ENCODE measurements around the gene PCNT.

The PCNT gene

DNA sequence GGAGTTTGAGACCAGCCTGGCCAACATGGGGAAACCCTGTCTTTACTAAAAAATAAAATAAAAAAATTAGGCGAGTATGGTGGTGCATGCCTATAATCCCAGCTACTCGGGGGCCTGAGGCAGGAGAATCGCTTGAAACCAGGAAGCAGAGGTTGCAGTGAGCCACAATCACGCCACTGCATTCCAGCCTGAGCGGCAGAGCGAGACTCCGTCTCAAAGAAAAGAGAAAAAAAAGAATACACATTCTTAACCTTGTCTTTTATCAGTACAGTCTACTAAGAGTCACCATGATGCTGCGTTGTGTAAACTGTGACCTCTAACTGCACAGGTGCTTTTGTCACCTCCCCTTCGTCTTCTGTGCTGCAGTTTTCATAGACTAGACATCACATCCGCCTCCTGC lies 37.2 kb downstream of the PCNT start:
- Histone ChIP-seq H3K27me3 (ENCODE audit: control insufficient read depth, insufficient read depth, low read length) (no peaks in the 10 kb centered on the region), H3K4me1 (ENCODE audit: control insufficient read depth, insufficient read depth, low read length) (no peaks in the 10 kb centered on the region), H3K4me3 (ENCODE audit: low read depth, low read length) (no peak overlapping the region), H3K9ac (ENCODE audit: low read depth, low read length) (no peak overlapping the region), H3K36me3 (ENCODE audit: control insufficient read depth, insufficient read depth, low read length) (peaks cover 76% of the 10 kb centered on the region), H3K9me3 (ENCODE audit: control insufficient read depth, insufficient read depth, low read length) (no peaks in the 10 kb centered on the region), H3K27ac (ENCODE audit: low read depth, low read length) (no peak overlapping the region)

DNA sequence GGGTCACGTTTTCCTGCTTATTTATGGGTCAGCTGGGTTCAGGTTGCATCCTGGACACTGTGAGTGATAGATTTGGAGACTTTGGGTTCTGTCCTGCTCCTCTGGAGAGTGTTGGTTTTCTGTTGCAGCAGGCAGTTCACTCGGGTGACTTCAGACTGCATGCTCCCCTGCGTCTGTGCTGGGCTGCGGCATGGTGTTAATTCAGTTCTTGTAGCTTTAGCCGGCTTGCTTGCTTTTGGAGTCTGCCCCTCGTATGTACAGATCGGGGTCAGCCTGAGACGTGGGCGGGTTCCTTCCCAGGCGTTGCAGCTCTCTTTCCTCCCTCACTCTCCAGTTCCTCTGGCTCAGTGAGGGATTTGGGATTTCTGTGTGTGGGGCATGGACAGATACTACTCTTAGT lies 38.0 kb downstream of the PCNT start:
- no peak overlapping the region for H3K9ac ChIP-seq (ENCODE audit: low read depth, low read length)
- no peaks in the 10 kb centered on the region for H3K27me3 ChIP-seq (ENCODE audit: control insufficient read depth, insufficient read depth, low read length)
- H3K4me3 ChIP-seq (ENCODE audit: low read depth, low read length) = no peak overlapping the region
- no peak overlapping the region for H3K27ac ChIP-seq (ENCODE audit: low read depth, low read length)
- H3K9me3 ChIP-seq (ENCODE audit: control insufficient read depth, insufficient read depth, low read length) = no peaks in the 10 kb centered on the region
- peaks cover 76% of the 10 kb centered on the region for H3K36me3 ChIP-seq (ENCODE audit: control insufficient read depth, insufficient read depth, low read length)
- H3K4me1 ChIP-seq (ENCODE audit: control insufficient read depth, insufficient read depth, low read length) = no peaks in the 10 kb centered on the region

DNA sequence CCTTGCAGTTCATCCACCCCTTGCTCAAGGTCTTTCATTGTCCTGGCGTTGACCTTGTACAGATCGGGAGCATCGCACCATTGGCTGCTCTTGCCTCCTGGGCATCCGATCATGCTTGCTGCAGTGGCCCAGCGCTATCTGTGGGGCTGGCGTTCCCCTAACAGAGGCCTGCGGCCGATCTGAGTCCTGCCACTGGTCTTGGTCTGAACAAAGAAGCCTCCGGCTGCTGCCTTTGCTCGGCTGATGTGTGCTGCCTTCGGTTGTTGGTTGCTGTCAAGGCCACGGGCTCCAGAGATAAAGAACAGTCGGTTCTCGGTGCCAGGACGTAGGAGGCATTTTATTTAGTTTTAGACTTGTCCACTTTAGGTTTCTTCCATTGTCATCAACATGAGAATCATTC lies 39.0 kb downstream of the PCNT start:
- H3K27me3 ChIP-seq (ENCODE audit: control insufficient read depth, insufficient read depth, low read length) = no peaks in the 10 kb centered on the region
- H3K9ac ChIP-seq (ENCODE audit: low read depth, low read length) = no peak overlapping the region
- H3K9me3 ChIP-seq (ENCODE audit: control insufficient read depth, insufficient read depth, low read length) = no peaks in the 10 kb centered on the region
- peaks cover 74% of the 10 kb centered on the region for H3K36me3 ChIP-seq (ENCODE audit: control insufficient read depth, insufficient read depth, low read length)
- H3K4me1 ChIP-seq (ENCODE audit: control insufficient read depth, insufficient read depth, low read length) = no peaks in the 10 kb centered on the region
- no peak overlapping the region for H3K4me3 ChIP-seq (ENCODE audit: low read depth, low read length)
- no peak overlapping the region for H3K27ac ChIP-seq (ENCODE audit: low read depth, low read length)

DNA sequence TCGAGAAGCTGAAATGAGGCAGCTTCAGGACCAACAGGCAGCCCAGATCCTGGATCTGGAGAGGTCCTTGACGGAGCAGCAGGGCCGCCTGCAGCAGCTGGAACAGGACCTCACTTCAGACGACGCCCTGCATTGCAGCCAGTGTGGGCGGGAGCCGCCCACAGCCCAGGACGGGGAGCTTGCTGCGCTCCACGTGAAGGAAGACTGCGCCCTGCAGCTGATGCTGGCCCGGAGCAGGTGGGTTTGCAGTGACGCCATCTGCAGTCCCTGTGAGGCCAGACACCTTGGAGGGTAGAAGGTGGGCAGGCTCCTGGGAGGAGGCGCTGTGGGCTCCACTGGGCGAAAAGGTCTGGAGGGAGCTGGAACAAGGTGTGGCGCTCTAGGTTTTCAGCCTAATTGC lies 39.7 kb downstream of the PCNT start:
- H3K9me3 ChIP-seq (ENCODE audit: control insufficient read depth, insufficient read depth, low read length) = no peaks in the 10 kb centered on the region
- H3K27me3 ChIP-seq (ENCODE audit: control insufficient read depth, insufficient read depth, low read length) = no peaks in the 10 kb centered on the region
- H3K27ac ChIP-seq (ENCODE audit: low read depth, low read length) = no peak overlapping the region
- H3K4me3 ChIP-seq (ENCODE audit: low read depth, low read length) = no peak overlapping the region
- H3K4me1 ChIP-seq (ENCODE audit: control insufficient read depth, insufficient read depth, low read length) = no peaks in the 10 kb centered on the region
- H3K9ac ChIP-seq (ENCODE audit: low read depth, low read length) = no peak overlapping the region
- H3K36me3 ChIP-seq (ENCODE audit: control insufficient read depth, insufficient read depth, low read length) = peaks cover 75% of the 10 kb centered on the region

DNA sequence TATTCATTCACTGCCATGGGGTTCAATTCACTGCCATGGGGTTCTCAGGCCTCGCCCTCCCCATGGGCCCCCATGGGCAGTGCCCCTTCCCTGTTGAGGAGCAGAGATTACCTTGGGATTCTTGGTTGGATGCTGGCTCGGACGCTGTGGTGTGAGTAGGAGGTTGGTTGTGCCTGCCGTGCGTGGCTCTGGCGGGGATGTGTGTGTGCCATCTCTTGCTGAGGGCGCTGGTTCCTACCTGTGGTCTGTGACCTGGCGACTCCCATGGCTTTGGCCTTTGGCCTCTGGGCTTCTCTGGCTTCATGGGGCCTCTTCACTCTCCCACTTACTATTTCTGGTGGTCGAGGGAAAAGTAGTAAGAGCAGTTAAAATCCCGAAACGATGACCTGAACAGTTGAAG lies 42.1 kb downstream of the PCNT start:
- Histone ChIP-seq H3K27me3 (ENCODE audit: control insufficient read depth, insufficient read depth, low read length) (no peaks in the 10 kb centered on the region), H3K4me1 (ENCODE audit: control insufficient read depth, insufficient read depth, low read length) (no peaks in the 10 kb centered on the region), H3K9me3 (ENCODE audit: control insufficient read depth, insufficient read depth, low read length) (no peaks in the 10 kb centered on the region), H3K4me3 (ENCODE audit: low read depth, low read length) (no peak overlapping the region), H3K36me3 (ENCODE audit: control insufficient read depth, insufficient read depth, low read length) (peaks cover 72% of the 10 kb centered on the region), H3K9ac (ENCODE audit: low read depth, low read length) (no peak overlapping the region), H3K27ac (ENCODE audit: low read depth, low read length) (no peak overlapping the region)

DNA sequence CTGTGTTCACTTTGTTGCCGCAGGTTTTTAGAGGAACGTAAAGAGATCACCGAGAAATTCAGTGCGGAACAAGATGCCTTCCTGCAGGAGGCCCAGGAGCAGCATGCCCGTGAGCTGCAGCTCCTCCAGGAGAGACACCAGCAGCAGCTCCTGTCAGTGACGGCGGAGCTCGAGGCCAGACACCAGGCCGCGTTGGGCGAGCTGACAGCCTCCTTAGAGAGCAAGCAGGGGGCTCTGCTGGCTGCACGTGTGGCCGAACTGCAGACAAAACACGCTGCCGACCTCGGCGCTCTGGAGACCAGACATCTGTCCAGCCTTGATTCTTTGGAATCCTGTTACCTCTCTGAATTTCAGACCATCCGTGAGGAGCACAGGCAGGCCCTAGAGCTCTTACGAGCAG lies 42.6 kb downstream of the PCNT start:
- Histone ChIP-seq H3K4me1 (ENCODE audit: control insufficient read depth, insufficient read depth, low read length) (no peaks in the 10 kb centered on the region), H3K4me3 (ENCODE audit: low read depth, low read length) (no peak overlapping the region), H3K27me3 (ENCODE audit: control insufficient read depth, insufficient read depth, low read length) (no peaks in the 10 kb centered on the region), H3K9ac (ENCODE audit: low read depth, low read length) (no peak overlapping the region), H3K9me3 (ENCODE audit: control insufficient read depth, insufficient read depth, low read length) (no peaks in the 10 kb centered on the region), H3K27ac (ENCODE audit: low read depth, low read length) (no peak overlapping the region), H3K36me3 (ENCODE audit: control insufficient read depth, insufficient read depth, low read length) (peaks cover 71% of the 10 kb centered on the region)

DNA sequence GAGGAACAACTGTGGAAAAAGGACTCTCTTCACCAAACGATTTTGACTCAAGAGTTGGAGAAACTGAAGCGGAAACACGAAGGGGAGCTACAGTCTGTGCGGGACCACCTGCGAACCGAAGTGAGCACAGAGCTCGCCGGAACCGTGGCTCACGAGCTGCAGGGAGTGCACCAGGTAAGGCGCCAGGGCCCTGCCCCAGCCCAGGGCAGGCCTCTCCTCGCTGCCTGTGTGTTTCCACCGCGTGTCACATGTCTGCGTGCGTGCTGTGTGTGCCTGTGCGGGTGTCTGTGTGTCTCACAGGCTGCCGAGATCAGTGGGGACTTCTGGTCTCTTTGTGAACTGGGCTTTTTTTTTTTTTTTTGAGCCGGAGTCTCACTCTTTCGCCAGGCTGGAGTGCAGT lies 43.0 kb downstream of the PCNT start:
- H3K4me1 ChIP-seq (ENCODE audit: control insufficient read depth, insufficient read depth, low read length) = no peaks in the 10 kb centered on the region
- H3K9ac ChIP-seq (ENCODE audit: low read depth, low read length) = no peak overlapping the region
- H3K9me3 ChIP-seq (ENCODE audit: control insufficient read depth, insufficient read depth, low read length) = no peaks in the 10 kb centered on the region
- H3K27ac ChIP-seq (ENCODE audit: low read depth, low read length) = no peak overlapping the region
- peaks cover 71% of the 10 kb centered on the region for H3K36me3 ChIP-seq (ENCODE audit: control insufficient read depth, insufficient read depth, low read length)
- H3K27me3 ChIP-seq (ENCODE audit: control insufficient read depth, insufficient read depth, low read length) = no peaks in the 10 kb centered on the region
- no peak overlapping the region for H3K4me3 ChIP-seq (ENCODE audit: low read depth, low read length)

DNA sequence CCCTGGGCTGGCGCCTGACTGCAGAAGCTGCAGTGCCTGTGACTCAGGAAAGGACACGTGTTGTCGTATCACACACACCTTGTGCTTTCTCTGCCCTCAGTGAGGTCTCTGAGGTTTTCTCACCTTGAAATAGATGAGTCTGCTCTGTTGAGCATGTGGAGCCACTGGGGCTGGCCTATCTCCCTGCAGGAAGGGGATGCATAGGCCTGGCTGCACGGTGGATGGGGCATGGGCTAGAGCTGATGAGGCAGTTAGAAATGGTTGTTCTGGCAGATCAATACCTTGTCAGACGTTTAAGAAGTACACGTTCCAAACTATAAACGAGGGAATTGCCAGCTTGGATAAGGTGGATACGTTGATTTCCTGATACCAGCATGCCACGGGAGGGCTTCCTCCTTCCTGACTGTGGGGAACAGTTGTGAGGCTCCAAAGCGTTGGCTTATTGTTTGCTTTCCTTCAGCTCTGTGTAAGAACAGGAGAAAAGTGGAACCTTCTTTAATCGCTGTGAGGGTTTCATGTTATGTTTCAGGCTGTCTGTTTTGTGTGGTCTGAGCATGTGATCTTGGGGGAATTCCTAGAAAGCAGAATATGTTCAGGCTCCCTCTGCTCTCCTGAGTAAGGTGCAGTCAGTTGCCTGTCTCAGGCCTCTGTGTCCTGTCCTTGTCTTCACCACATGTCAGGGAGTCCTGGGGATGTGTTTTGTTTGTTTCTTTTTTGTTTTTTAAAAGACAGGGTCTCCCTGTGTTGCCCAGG lies 44.8 kb downstream of the PCNT start:
- H3K36me3 ChIP-seq (ENCODE audit: control insufficient read depth, insufficient read depth, low read length) = peaks cover 57% of the 10 kb centered on the region
- H3K9me3 ChIP-seq (ENCODE audit: control insufficient read depth, insufficient read depth, low read length) = no peaks in the 10 kb centered on the region
- H3K4me1 ChIP-seq (ENCODE audit: control insufficient read depth, insufficient read depth, low read length) = no peaks in the 10 kb centered on the region
- no peak overlapping the region for H3K9ac ChIP-seq (ENCODE audit: low read depth, low read length)
- no peak overlapping the region for H3K4me3 ChIP-seq (ENCODE audit: low read depth, low read length)
- no peaks in the 10 kb centered on the region for H3K27me3 ChIP-seq (ENCODE audit: control insufficient read depth, insufficient read depth, low read length)
- H3K27ac ChIP-seq (ENCODE audit: low read depth, low read length) = no peak overlapping the region

DNA sequence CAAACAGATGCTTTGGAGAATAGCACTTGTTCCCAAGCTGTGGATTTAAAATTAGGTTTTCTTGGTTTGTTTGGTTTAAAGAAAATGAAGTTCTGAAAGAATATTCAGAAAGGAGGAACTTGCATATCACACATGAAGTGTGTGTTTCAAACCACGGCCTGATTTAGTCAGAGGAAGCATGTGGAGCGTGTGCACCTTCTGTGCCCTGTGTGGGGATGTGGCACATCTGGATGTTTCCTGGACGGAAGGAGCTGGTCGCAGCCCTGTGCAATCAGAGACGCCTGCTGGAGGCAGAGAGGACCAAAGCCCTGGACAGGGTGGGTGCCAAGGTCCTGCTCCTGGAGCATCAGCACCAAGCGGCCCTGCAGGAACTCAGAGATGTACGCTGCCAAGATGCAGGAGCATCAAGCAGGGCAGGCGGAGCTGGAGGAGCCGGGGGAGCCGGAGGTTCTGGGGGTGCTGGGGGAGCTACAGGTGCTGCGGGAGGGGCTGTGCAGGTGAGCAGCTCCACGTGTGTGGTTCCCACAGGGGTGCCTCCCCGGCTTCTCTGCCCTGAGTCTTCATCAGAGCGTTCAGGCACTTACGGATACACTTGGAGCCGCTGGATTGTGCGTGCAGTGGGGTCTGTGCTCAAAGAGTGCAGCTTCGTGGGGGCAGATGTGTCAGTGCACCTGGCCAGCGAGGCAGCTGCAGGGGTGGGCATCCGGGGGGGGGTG lies 45.7 kb downstream of the PCNT start:
- Histone ChIP-seq H3K9me3 (ENCODE audit: control insufficient read depth, insufficient read depth, low read length) (no peaks in the 10 kb centered on the region), H3K36me3 (ENCODE audit: control insufficient read depth, insufficient read depth, low read length) (peaks cover 53% of the 10 kb centered on the region), H3K27ac (ENCODE audit: low read depth, low read length) (no peak overlapping the region), H3K9ac (ENCODE audit: low read depth, low read length) (no peak overlapping the region), H3K4me1 (ENCODE audit: control insufficient read depth, insufficient read depth, low read length) (no peaks in the 10 kb centered on the region), H3K4me3 (ENCODE audit: low read depth, low read length) (no peak overlapping the region), H3K27me3 (ENCODE audit: control insufficient read depth, insufficient read depth, low read length) (no peaks in the 10 kb centered on the region)

DNA sequence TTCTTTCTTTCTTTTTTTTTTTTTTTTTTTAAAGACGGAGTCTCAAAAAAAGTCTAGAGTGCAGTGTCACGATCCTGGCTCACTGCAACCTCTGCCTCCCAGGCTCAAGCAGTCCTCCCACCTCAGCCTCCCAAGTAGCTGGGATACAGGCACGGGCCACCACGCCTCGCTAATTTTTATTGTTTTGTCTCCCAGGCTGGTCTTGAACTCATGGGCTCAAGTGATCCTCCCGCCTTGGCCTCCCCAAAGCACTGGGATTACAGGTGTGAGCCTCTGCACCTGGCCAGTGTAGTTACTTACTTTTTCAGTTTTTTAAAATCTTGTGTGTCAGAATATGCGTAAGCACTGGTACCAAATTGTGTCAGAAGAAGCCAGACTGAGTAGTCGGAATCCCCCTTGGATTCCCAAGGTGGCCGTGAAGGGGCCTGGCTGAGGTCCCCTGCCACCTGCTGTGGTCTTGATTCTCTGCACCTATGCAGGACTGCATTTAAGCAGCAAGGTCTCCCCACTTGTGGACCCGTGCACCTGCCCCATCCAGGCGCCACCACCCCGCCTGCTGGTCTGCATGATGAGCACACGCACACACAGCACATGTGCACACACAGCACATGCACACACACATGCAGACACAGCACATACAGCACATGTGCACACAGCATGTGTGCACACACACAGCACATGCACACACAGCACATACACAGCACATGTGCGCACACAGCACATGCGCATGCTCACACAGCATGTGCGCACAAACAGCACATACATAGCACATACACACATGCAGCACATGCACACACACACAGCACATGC lies 47.5 kb downstream of the PCNT start:
- peaks cover 39% of the 10 kb centered on the region for H3K36me3 ChIP-seq (ENCODE audit: control insufficient read depth, insufficient read depth, low read length)
- H3K4me1 ChIP-seq (ENCODE audit: control insufficient read depth, insufficient read depth, low read length) = no peaks in the 10 kb centered on the region
- no peaks in the 10 kb centered on the region for H3K9me3 ChIP-seq (ENCODE audit: control insufficient read depth, insufficient read depth, low read length)
- H3K27ac ChIP-seq (ENCODE audit: low read depth, low read length) = no peak overlapping the region
- H3K4me3 ChIP-seq (ENCODE audit: low read depth, low read length) = no peak overlapping the region
- H3K9ac ChIP-seq (ENCODE audit: low read depth, low read length) = no peak overlapping the region
- no peaks in the 10 kb centered on the region for H3K27me3 ChIP-seq (ENCODE audit: control insufficient read depth, insufficient read depth, low read length)

DNA sequence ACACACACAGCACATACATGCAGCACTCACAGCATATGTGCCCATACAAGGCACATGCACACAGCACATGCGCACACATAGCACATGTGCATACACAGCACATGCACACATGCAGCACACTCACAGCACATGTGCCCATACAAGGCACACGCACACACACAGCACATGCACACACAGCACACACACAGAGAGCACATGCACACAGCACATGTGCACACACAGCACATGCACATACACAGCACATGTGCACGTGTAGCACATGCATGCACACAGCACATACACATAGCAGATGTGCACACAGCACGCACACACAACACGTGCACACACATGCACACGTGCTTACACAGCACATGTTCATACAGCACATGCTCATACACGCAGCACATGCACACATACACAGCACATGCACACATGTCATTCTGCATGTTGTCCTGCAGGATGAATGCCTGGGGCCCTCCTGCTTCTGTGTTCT lies 48.1 kb downstream of the PCNT start:
- no peak overlapping the region for H3K27ac ChIP-seq (ENCODE audit: low read depth, low read length)
- no peak overlapping the region for H3K9ac ChIP-seq (ENCODE audit: low read depth, low read length)
- H3K9me3 ChIP-seq (ENCODE audit: control insufficient read depth, insufficient read depth, low read length) = no peaks in the 10 kb centered on the region
- H3K36me3 ChIP-seq (ENCODE audit: control insufficient read depth, insufficient read depth, low read length) = peaks cover 33% of the 10 kb centered on the region
- H3K27me3 ChIP-seq (ENCODE audit: control insufficient read depth, insufficient read depth, low read length) = no peaks in the 10 kb centered on the region
- no peak overlapping the region for H3K4me3 ChIP-seq (ENCODE audit: low read depth, low read length)
- H3K4me1 ChIP-seq (ENCODE audit: control insufficient read depth, insufficient read depth, low read length) = no peaks in the 10 kb centered on the region
